PC-9 (cell line): ENCODE results near the gene RASGRP2. TPM values are rescaled to one million over a fixed set of nuclear protein-coding genes. Genes with fewer than 3 reads are reported as not detected.

Experiments
- BruUV-seq: library from RNA; stranded (reverse); fragments of 400-500 nt; replicated peaks from 2 replicates; lab custom pipeline; 2021; lab: Mats Ljungman, UMichigan
- CTCF ChIA-PET: fragments of 300-600 bp; sonication (Branson Sonifier 250); formaldehyde crosslinking; loops from one replicate; lab custom pipeline; 2022; ENCODE audit warnings: antibody characterized with exemption; lab: Charles Lee
- POLR2A ChIA-PET: fragments of 300-600 bp; sonication (Branson Sonifier 250); formaldehyde crosslinking; loops from one replicate; lab custom pipeline; 2022; ENCODE audit warnings: antibody characterized with exemption; ENCODE audit not compliant: unreplicated experiment; lab: Charles Lee
- DNase-seq, 2 experiments: peaks; one replicate each; pipeline versions ENCODE4 v3.0.0 to v3.0.0-alpha.2; 2015 to 2022; ENCODE audit warnings: mixed read lengths in 1 of 2
- H2AFZ ChIP-seq: fragments of 200-600 bp; sonication (generic); 2 replicates; pipeline ENCODE4 v1.8.1; 2017; ENCODE audit warnings: antibody characterized with exemption
- H3F3A ChIP-seq: fragments of 200-600 bp; sonication (generic); 2 replicates; pipeline ENCODE4 v1.8.1; 2017; ENCODE audit warnings: antibody characterized with exemption, mild to moderate bottlenecking, low read depth; ENCODE audit not compliant: insufficient read depth
- H3K27ac ChIP-seq: fragments of 200-600 bp; sonication (generic); 2 replicates; pipeline ENCODE4 v1.6.1; 2016; ENCODE audit warnings: mixed run types
- H3K27me3 ChIP-seq: fragments of 200-600 bp; sonication (generic); 2 replicates; pipeline ENCODE4 v1.6.1; 2016; ENCODE audit warnings: low read depth, mixed run types; ENCODE audit not compliant: insufficient read depth
- H3K36me3 ChIP-seq: fragments of 200-600 bp; sonication (generic); 2 replicates; pipeline ENCODE4 v1.6.1; 2016; ENCODE audit warnings: low read depth, mixed run types
- H3K4me1 ChIP-seq: fragments of 200-600 bp; sonication (generic); replicated peaks from 2 replicates; pipeline ENCODE4 v1.6.1; 2016; ENCODE audit warnings: mixed run types; ENCODE audit not compliant: insufficient read depth
- H3K4me2 ChIP-seq: fragments of 200-600 bp; sonication (generic); 2 replicates; pipeline ENCODE4 v1.6.1; 2017; ENCODE audit warnings: mixed run types
- H3K4me3 ChIP-seq: fragments of 200-600 bp; sonication (generic); 2 replicates; pipeline ENCODE4 v1.6.1; 2016; ENCODE audit warnings: mixed run types
- H3K79me2 ChIP-seq: fragments of 200-600 bp; sonication (generic); 2 replicates; pipeline ENCODE4 v1.6.1; 2017; ENCODE audit warnings: low read depth, mixed run types
- H3K9me2 ChIP-seq: fragments of 200-600 bp; sonication (generic); 2 replicates; pipeline ENCODE4 v1.8.1; 2017; ENCODE audit warnings: mild to moderate bottlenecking; ENCODE audit not compliant: insufficient read depth
- H3K9me3 ChIP-seq: fragments of 200-600 bp; sonication (generic); 2 replicates; pipeline ENCODE4 v1.8.1; 2016; ENCODE audit warnings: low read depth; ENCODE audit not compliant: insufficient read depth
- H4K20me1 ChIP-seq: fragments of 200-600 bp; sonication (generic); 2 replicates; pipeline ENCODE4 v1.8.1; 2017; ENCODE audit not compliant: insufficient read depth
- CTCF ChIP-seq: fragments of 200-600 bp; sonication (generic); conservative IDR thresholded peaks from 2 replicates; pipeline ENCODE4 v1.6.1; 2017; ENCODE audit warnings: mixed run types, antibody characterized with exemption, mild to moderate bottlenecking, moderate library complexity
- EZH2 ChIP-seq: fragments of 200-600 bp; sonication (generic); IDR thresholded peaks from 2 replicates; pipeline ENCODE4 v1.8.0; 2017; ENCODE audit warnings: antibody characterized with exemption, low read depth
- intact Hi-C: fragments of 100-400 bp; cut with micrococcal nuclease; formaldehyde crosslinking; loops from one replicate; pipeline ENCODE4 v1.10.0; 2022; ENCODE audit not compliant: unreplicated experiment
- total RNA-seq: library from RNA; stranded (reverse); gene quantifications from 2 replicates; pipeline ENCODE4 v1.2.3, GENCODE V29; 2021

The RASGRP2 gene
- total RNA-seq, 1 experiment from 2014 or later, result 1.0 TPM

- peak overlapping the region; percentile 64; the same call in 1 of the 2 replicates for H3K4me3 ChIP-seq
- TF ChIP-seq CTCF, result no peak
- no peak; the same call in 1 of the 2 replicates for TF ChIP-seq EZH2
- ChIA-PET POLR2A (interaction anchor here (0.6 kb wide), 1 partner anchor 1158 kb away, joined by 8 read pairs; no protein-coding TSS in a partner anchor), CTCF (interaction anchor here (0.5 to 0.7 kb wide), 3 partner anchors 10 to 362 kb away, joined by 3 to 7 read pairs (median 5); no protein-coding TSS in a partner anchor)
- no TSS peak for BruUV-seq
- no peak for DNase-seq
- H3K9me3 ChIP-seq, result no peaks in the 10 kb centered on the region
- H3K9me2 ChIP-seq, result no peaks in the 10 kb centered on the region
- H3K27ac ChIP-seq, result no peak overlapping the region
- no peaks in the 10 kb centered on the region for H3K36me3 ChIP-seq
- intact Hi-C loops, result loop anchor here (5.0 kb wide), 1 partner anchor 90 kb away; no protein-coding TSS in a partner anchor
- peaks cover 11% of the 10 kb centered on the region for H3F3A ChIP-seq
- H4K20me1 ChIP-seq, result no peaks in the 10 kb centered on the region
- peaks cover 13% of the 10 kb centered on the region for H3K4me1 ChIP-seq
- H3K79me2 ChIP-seq, result no peaks in the 10 kb centered on the region
- H3K27me3 ChIP-seq, result peaks cover 51% of the 10 kb centered on the region
- H2AFZ ChIP-seq, result peak overlapping the region; percentile 92
- H3K4me2 ChIP-seq, result peak overlapping the region; percentile 89
Measured at GRCh38 chr11:64742087-64742888, 1.7 kb downstream of the RASGRP2 start.

- intact Hi-C loops, result loop anchor here (5.0 kb wide), 1 partner anchor 89 kb away; no protein-coding TSS in a partner anchor
- H3K9me3 ChIP-seq, result no peaks in the 10 kb centered on the region
- BruUV-seq, result no TSS peak
Measured at GRCh38 chr11:64741375-64742086, 2.4 kb downstream of the RASGRP2 start.

More at GRCh38 chr11:64741375-64742086, 2.4 kb downstream of the RASGRP2 start:
- no peak for DNase-seq
- Histone ChIP-seq H3K36me3 (no peaks in the 10 kb centered on the region), H3K4me3 (no peak overlapping the region), H4K20me1 (no peaks in the 10 kb centered on the region), H3K9me2 (no peaks in the 10 kb centered on the region), H3F3A (peaks cover 11% of the 10 kb centered on the region), H3K27me3 (peaks cover 51% of the 10 kb centered on the region), H2AFZ (no peak overlapping the region), H3K4me2 (no peak overlapping the region), H3K27ac (no peak overlapping the region), H3K4me1 (peaks cover 16% of the 10 kb centered on the region), H3K79me2 (no peaks in the 10 kb centered on the region)
- ChIA-PET POLR2A (no interaction called here), CTCF (no interaction called here)
- no peak for TF ChIP-seq EZH2
- TF ChIP-seq CTCF, result no peak
